Coronary artery (tissue), 2 donors: ENCODE measurements around the gene ABTB2.

Experiments used
- DNase-seq: peaks from one replicate; pipeline ENCODE4 v3.0.0-alpha.2; 2017; ENCODE audit warnings: low spot score
- H3K27ac ChIP-seq, 2 donors: fragments of 200-600 bp; sonication (generic); one replicate each; pipeline ENCODE4 v1.5.1; 2016 to 2019
- H3K4me3 ChIP-seq: fragments of 200-600 bp; sonication (generic); 2 replicates; pipeline ENCODE4 v1.5.1; 2016; ENCODE audit warnings: mild to moderate bottlenecking, moderate library complexity
- CTCF ChIP-seq: fragments of 200-600 bp; sonication (generic); IDR thresholded peaks from one replicate; pipeline ENCODE4 v1.5.1; 2019; ENCODE audit warnings: antibody characterized with exemption

ABTB2 gene

GRCh38 chr11:34204396-34205279 is 153.2 kb downstream of the ABTB2 start:
- TF ChIP-seq CTCF = no peak
- DNase-seq = no peak
- Histone ChIP-seq H3K4me3 (no peak overlapping the region), H3K27ac (no peak overlapping the region)

DNA sequence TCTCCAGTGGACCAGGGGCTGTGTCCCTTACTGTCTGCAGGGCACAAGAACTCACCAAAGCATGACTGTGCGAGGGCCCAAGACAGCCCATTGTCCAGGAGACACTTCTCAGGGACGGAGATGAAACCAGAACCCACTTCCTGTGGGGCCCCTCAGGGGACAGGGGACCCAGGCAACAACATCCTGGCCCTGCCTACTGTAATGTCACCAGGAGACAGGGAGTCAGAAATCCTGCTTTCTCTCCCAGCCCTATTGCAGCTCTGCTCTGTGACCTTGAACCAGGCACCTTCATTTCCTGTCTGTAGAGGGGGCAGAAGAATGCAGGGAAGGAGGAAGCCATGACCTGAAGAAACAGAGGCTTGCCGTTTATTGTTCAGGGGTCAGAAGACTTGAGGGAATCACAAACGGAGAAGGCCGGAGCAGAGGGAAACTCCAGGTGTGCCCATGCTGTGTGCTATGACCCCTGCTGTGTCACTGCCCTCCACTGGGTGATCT is 154.4 kb downstream of the ABTB2 start:
- no peak overlapping the region for H3K4me3 ChIP-seq
- no peak for TF ChIP-seq CTCF
- H3K27ac ChIP-seq = no peak overlapping the region
- no peak for DNase-seq

- H3K4me3 ChIP-seq = no peak overlapping the region
- no peak overlapping the region for H3K27ac ChIP-seq
- DNase-seq = no peak
- TF ChIP-seq CTCF = no peak
Observed at GRCh38 chr11:34201129-34201528, 156.7 kb downstream of the ABTB2 start.

DNA sequence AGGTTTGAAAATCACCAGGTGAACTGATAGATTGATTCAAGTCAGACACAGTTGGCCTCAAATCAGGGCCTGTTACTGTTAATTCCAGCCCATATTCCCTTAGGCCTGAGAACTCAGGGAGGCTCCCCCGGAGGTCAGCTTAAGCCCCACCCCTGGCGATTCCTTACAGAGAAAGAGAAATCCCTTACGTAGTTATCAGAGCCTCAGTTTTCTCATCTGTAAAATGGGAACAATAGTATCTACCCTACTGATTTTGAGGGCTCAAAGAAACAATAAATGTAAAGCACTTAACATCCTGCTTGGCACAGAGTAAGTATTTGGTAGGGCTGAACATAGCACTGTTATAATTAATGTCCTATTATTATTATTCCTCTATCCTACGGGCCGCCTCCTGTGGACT is 158.3 kb downstream of the ABTB2 start:
- no peak for TF ChIP-seq CTCF
- H3K4me3 ChIP-seq = no peak overlapping the region
- DNase-seq = no peak
- no peak overlapping the region for H3K27ac ChIP-seq

DNA sequence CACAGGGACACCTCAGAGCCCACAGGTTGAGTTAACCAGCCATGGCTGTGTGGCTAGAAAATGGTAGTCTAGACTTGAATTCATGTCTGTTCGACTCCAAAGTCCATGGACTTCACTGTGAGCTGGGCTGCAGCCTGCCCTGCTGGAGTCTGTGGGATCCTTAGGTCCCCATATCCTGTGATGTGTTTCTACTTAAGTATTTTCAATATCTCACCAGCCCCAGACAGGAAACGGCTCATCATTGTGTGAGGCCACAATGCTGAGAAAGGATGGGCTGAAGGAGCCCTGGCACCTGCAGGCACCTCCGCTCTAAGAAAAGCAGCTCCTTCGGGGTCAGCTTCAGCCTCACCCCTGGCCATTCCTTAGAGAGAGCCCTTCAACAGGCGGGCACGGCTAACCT is 159.3 kb downstream of the ABTB2 start:
- no peak for DNase-seq
- Histone ChIP-seq H3K27ac (no peak overlapping the region), H3K4me3 (no peak overlapping the region)
- TF ChIP-seq CTCF = no peak

- TF ChIP-seq CTCF = no peak
- Histone ChIP-seq H3K27ac (no peak overlapping the region), H3K4me3 (no peak overlapping the region)
- no peak for DNase-seq
Observed at GRCh38 chr11:34197256-34197655, 160.6 kb downstream of the ABTB2 start.
